HG03097 (cell line): ENCODE measurements around the gene SLC66A1.

Experiments used
- ATAC-seq: cut with Tn5 transposase; IDR thresholded peaks from one replicate; pipeline ENCODE4 v1.9.1; 2021; ENCODE audit not compliant: unreplicated experiment, low FRiP score

The SLC66A1 gene

GRCh38 chr1:19341201-19342061 is 29.3 kb downstream of the SLC66A1 start:
- ATAC-seq, result no peak

- ATAC-seq, result no peak
Observed at GRCh38 chr1:19342062-19342750, 30.1 kb downstream of the SLC66A1 start.

GRCh38 chr1:19342894-19343616 is 30.9 kb downstream of the SLC66A1 start:
- ATAC-seq, result no peak

GRCh38 chr1:19343617-19344350 is 31.7 kb downstream of the SLC66A1 start:
- no peak for ATAC-seq

- no peak for ATAC-seq
Observed at GRCh38 chr1:19344372-19344810, 32.3 kb downstream of the SLC66A1 start.

GRCh38 chr1:19344831-19345230 is 32.7 kb downstream of the SLC66A1 start:
- no peak for ATAC-seq

- no peak for ATAC-seq
Observed at GRCh38 chr1:19345391-19345790, 33.3 kb downstream of the SLC66A1 start.

- no peak for ATAC-seq
Observed at GRCh38 chr1:19346026-19346425, 33.9 kb downstream of the SLC66A1 start.

GRCh38 chr1:19347533-19348172 is 35.5 kb downstream of the SLC66A1 start:
- no peak for ATAC-seq

GRCh38 chr1:19348441-19349198 is 36.5 kb downstream of the SLC66A1 start:
- ATAC-seq, result no peak

GRCh38 chr1:19349999-19350398 is 37.9 kb downstream of the SLC66A1 start:
- no peak for ATAC-seq

GRCh38 chr1:19350566-19350965 is 38.4 kb downstream of the SLC66A1 start:
- ATAC-seq, result no peak

GRCh38 chr1:19351873-19352272 is 39.7 kb downstream of the SLC66A1 start:
- no peak for ATAC-seq

- no peak for ATAC-seq
Observed at GRCh38 chr1:19352839-19353238, 40.7 kb downstream of the SLC66A1 start.

- no peak for ATAC-seq
Observed at GRCh38 chr1:19353596-19353995, 41.5 kb downstream of the SLC66A1 start.

- no peak for ATAC-seq
Observed at GRCh38 chr1:19354531-19354981, 42.4 kb downstream of the SLC66A1 start.

- no peak for ATAC-seq
Observed at GRCh38 chr1:19356266-19356665, 44.1 kb downstream of the SLC66A1 start.

GRCh38 chr1:19357299-19357986 is 45.3 kb downstream of the SLC66A1 start:
- ATAC-seq, result no peak

- ATAC-seq, result no peak
Observed at GRCh38 chr1:19358710-19359109, 46.6 kb downstream of the SLC66A1 start.
